ENCODE data around the gene ZNF281. TPM values are rescaled to one million over a fixed set of nuclear protein-coding genes. Genes with fewer than 3 reads are reported as not detected.

ZNF281 gene
- 39.0 and 41.9 TPM in 2 replicates for total RNA-seq

GRCh38 chr1:200409761-200410565, at the start of gene ZNF281:
Gene ZNF281, minus strand, starts transcription at chr1:200410036. Its CDS starts 331 bp downstream, at chr1:200409705.

Other genes with a start within 250 kb of the ZNF281 start
- 0.43 and 1.0 TPM in 2 replicates for gene KIF14, start 210.7 kb upstream of the ZNF281 start, total RNA-seq